G401 (cell line): ENCODE measurements around the gene ARMH3. TPM values are rescaled to one million over a fixed set of nuclear protein-coding genes. Genes with fewer than 3 reads are reported as not detected.

ENCODE experiments used
- DNase-seq: peaks from one replicate; pipeline ENCODE4 v3.0.0-alpha.2; 2015; ENCODE audit warnings: low spot score
- in situ Hi-C: cut with HindIII; loops from 2 replicates; pipeline ENCODE4 v1.10.0; 2016; ENCODE audit warnings: low sequenced_read_pairs, mixed read lengths
- total RNA-seq: library from RNA; depleted of rRNA; stranded (reverse); fragments of >200 nt; shearing (Covaris generic); gene quantifications from 2 replicates; pipeline ENCODE4 v1.2.3, GENCODE V29; 2014

The ARMH3 gene
- total RNA-seq, 1 experiment from 2014 or later = 15.3 TPM

GRCh38 chr10:101912561-101913179 is 143.3 kb downstream of the ARMH3 start:
- in situ Hi-C loops = no loop called here
- no peak for DNase-seq

GRCh38 chr10:101906586-101907183 is 149.3 kb downstream of the ARMH3 start:
- no peak for DNase-seq
- in situ Hi-C loops = no loop called here

GRCh38 chr10:101905251-101905650 is 150.7 kb downstream of the ARMH3 start:
- in situ Hi-C loops = no loop called here
- no peak for DNase-seq

- DNase-seq = no peak
- in situ Hi-C loops = no loop called here
These were observed 152.0 kb downstream of the ARMH3 start for GRCh38 chr10:101903827-101904550.

GRCh38 chr10:101902820-101903145 is 153.2 kb downstream of the ARMH3 start:
- peak; percentile 29 for DNase-seq
- in situ Hi-C loops = no loop called here

- DNase-seq = no peak
- in situ Hi-C loops = no loop called here
These were observed 153.7 kb downstream of the ARMH3 start for GRCh38 chr10:101902032-101902819.

- DNase-seq = no peak
- in situ Hi-C loops = no loop called here
These were observed 154.6 kb downstream of the ARMH3 start for GRCh38 chr10:101901340-101901739.

- in situ Hi-C loops = loop anchor here (25.0 kb wide), 1 partner anchor 115 kb away; no protein-coding TSS in a partner anchor
- DNase-seq = peak; percentile 81
These were observed 158.3 kb downstream of the ARMH3 start for GRCh38 chr10:101897633-101898032.

GRCh38 chr10:101896225-101896877 is 159.6 kb downstream of the ARMH3 start:
- DNase-seq = no peak
- in situ Hi-C loops = loop anchor here (25.0 kb wide), 1 partner anchor 116 kb away; no protein-coding TSS in a partner anchor

- no peak for DNase-seq
- in situ Hi-C loops = loop anchor here (25.0 kb wide), 1 partner anchor 117 kb away; no protein-coding TSS in a partner anchor
These were observed 160.2 kb downstream of the ARMH3 start for GRCh38 chr10:101895781-101896180.

- in situ Hi-C loops = loop anchor here (25.0 kb wide), 1 partner anchor 118 kb away; no protein-coding TSS in a partner anchor
- peak; percentile 39 for DNase-seq
These were observed 161.2 kb downstream of the ARMH3 start for GRCh38 chr10:101894742-101895141.

GRCh38 chr10:101894266-101894665 is 161.7 kb downstream of the ARMH3 start:
- in situ Hi-C loops = loop anchor here (25.0 kb wide), 1 partner anchor 118 kb away; no protein-coding TSS in a partner anchor
- DNase-seq = no peak

GRCh38 chr10:101893510-101894120 is 162.4 kb downstream of the ARMH3 start:
- DNase-seq = no peak
- in situ Hi-C loops = loop anchor here (25.0 kb wide), 1 partner anchor 119 kb away; no protein-coding TSS in a partner anchor

- in situ Hi-C loops = loop anchor here (25.0 kb wide), 1 partner anchor 119 kb away; no protein-coding TSS in a partner anchor
- DNase-seq = no peak
These were observed 163.1 kb downstream of the ARMH3 start for GRCh38 chr10:101892782-101893391.

GRCh38 chr10:101889256-101890210 is 166.4 kb downstream of the ARMH3 start:
- peak; percentile 82 for DNase-seq
- in situ Hi-C loops = loop anchor here (25.0 kb wide), 1 partner anchor 123 kb away; no protein-coding TSS in a partner anchor

GRCh38 chr10:101888251-101888949 is 167.6 kb downstream of the ARMH3 start:
- DNase-seq = peak; percentile 50
- in situ Hi-C loops = loop anchor here (25.0 kb wide), 1 partner anchor 124 kb away; no protein-coding TSS in a partner anchor
